ENCODE measurements around the gene PKM.

The PKM gene

GRCh38 chr15:72199721-72200212, 31.2 kb downstream of the PKM start:
- peak; percentile 60 for FAIRE-seq

DNA sequence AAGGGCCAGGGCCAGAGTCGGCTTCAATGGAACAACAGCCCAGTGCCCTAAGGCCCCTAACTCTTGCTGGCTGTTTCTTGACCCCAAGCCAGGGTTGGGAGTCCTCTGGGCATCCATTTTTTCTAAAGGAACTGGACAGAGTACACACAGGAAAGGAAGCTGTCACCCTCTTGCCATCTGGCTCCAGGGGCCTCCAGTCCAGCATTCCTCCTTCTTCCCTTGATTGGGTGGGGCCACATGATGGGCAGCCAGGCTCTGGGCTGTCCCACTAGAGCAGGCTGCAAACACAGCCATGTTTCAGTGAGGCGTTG, 31.8 kb downstream of the PKM start:
- no peak for FAIRE-seq

- no peak for FAIRE-seq
Observed at GRCh38 chr15:72198356-72199204, 32.4 kb downstream of the PKM start.

- FAIRE-seq, result no peak
Observed at GRCh38 chr15:72197460-72198355, 33.3 kb downstream of the PKM start, which contains the start of gene GRAMD2A. GRAMD2A (minus strand) TSS chr15:72197787.

GRCh38 chr15:72197041-72197459, 33.9 kb downstream of the PKM start:
- no peak for FAIRE-seq

DNA sequence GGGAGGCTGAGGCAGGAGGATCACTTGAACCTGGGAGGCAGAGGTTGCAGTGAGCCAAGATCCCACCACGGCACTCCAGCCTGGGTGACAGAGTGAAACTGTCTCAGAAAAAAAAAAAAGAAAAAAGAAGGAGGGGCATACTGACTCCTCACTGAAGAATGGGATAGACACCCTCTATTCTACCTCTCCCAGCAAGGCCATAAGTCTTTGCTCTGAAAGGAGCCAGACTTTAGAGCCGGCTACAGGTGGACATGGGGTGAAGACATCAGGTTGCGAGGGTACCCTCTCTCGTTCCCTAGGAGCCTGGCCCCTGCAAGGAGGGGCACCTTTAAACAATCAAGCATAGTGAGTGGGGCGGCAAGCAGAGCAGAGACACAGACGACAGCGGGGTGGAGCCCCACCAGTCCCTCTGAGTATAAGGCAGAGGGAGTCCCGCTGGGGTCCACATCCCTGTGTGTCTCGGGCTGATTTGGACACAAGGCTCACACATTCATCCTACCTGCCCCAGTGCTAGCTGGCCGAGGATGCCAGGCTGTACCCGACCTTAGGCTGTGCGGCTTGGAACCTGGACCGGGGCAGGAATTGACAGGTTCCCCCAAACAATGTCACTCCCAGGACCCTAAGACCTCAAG, 34.5 kb downstream of the PKM start:
- FAIRE-seq, result no peak

GRCh38 chr15:72195101-72195511, 35.9 kb downstream of the PKM start:
- FAIRE-seq, result no peak

DNA sequence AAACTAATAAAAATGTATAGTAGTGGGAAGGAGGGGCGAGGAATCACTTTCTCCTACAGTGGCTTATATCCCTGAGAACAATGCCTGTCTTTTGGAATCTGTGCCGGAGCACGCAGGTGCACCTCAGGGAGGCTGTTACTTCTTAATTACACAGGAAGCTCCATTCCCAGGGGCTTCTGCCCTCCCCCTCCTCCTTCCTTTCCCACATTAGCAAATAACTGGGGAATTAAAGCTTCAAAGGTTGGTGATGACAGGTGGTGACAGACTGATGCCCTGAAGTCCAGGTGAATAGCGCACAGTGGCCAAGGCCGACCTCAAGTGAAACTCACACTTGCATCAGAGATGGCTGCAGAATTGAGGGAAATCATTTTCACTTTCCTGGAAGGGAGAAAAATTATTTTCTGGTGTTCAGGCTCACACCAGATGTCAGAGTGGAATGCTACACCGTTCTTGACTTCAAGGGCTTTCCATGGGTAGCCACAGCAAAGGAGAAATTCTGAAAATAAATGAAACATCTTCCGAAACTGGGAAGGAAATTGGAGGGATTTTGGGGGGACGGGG, 37.1 kb downstream of the PKM start:
- no peak for FAIRE-seq

- no peak for FAIRE-seq
Observed at GRCh38 chr15:72192416-72192815, 38.6 kb downstream of the PKM start.

DNA sequence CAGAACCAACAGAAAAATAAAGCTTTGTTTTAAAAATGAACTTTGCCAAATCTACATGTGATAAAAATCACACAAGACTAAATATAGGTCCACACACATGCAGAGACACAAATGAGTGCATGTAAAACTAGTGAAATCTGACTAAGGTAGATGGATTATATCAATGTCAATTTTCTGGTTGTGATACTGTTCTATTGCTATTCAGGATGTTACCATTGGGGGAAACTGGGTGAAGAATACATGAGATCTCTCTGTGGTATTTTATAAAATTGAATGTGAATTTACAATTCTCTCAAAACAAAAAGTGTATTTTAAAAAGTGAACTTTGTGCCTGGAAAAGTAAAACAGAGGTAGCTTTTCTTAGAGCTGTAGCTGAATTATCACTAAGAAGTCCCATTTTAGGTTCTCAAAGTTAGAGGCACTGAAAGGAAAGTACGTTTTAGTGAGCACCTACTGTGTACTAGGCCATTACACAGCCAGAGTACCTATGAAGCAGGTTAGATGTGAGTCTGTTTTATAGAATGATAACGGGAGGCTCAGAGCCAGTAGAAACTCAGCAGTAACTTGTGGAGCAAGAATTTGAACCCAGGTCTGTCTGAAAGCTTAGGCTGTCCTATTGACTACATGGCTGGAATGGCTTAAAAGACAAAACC, 41.6 kb downstream of the PKM start:
- no peak for FAIRE-seq

DNA sequence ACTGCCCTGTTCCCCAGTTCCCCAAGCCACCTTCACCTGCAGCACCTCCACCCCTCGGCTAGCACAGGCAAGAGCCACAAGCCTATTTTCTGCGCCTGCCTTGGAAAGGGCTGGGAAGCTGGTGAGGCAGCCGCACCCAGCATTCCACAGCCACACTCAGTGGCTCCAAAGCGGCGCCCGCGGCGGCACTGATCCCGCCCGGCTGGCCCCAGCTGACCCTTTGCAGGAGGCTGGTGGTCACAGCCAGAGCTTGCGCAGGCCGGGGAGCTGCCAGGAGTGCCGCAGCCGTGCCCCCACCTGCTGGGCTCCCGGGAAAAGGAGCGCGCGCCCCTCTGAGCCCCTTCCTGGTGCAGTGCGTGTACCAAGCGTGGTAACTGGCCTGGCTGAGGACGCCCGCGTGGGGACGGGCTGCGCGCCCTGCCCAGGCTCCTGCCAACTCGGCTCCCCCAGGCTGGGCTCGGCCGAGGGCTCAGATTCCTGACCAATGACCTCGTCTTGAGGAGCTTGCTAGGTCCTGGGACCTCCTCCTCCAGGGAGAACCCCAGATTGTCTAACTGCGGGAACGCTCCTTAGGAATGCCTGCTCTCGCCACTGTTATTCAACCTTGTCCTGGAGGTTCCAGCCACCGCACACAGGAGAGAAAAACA, 46.7 kb downstream of the PKM start:
- FAIRE-seq, result no peak

DNA sequence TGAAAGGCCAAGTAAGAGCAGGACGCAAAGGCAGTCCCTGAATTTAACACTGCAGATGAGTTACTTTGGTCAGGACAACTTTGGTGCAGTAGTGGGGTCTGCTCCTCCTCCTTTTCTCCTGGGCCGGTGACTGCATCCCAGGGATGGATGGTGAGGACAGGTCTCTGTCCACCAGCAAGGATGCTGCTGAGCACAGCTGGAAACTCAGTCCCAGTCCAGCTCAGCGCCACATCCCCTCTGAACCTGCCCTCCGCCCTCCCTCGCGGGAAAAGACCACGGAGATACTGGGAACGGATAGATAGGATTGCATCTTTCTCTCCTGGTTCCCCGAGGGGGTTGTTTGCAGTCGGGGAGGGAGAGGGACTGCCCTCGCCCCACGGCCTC, 47.2 kb downstream of the PKM start:
- no peak for FAIRE-seq

DNA sequence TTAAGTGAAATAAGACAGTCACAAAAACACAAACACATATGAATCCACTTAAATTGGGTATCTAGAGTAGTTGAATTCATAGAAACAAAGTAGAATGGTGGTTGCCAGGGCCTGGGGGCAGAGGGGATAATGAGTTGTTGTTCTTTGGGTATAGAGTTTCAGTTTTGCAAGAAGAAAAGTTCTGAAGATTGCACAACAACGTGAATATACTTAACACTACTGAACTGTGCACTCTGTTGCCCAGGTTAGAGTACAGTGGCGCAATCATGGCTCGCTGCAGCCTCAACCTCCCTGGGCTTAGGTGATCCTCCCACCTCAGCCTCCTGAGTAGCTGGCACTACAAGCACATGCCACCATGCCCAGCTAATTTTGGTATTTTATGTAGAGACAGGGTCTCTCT, 48.3 kb downstream of the PKM start:
- no peak for FAIRE-seq

GRCh38 chr15:72182244-72182643, 48.7 kb downstream of the PKM start:
- no peak for FAIRE-seq

DNA sequence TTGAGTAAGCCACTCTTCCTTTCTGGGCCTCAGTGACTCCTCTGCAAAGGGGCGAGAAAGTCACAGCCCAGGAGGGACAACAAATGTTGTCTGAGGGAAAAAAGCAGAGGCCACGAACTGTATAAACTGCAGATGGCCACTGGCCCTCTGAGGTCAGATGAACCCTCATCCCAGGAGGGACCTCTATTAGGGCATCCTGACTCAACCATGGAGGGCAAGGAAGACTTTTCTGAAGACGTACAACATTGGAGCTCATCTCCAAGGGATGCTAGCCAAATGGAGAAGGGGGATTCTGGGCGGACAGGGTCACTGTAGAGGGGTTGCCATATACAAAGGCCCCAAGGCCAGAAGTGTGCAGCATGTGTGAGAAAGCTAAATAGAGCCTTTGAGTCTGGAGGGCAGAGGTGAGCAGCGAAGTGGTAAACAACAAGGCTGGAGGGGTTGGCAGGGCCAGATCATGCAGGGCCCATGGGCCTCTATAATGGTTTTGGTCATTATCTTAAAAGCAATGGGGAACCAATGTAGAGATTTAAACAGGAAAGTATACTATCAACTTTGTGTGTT, 50.1 kb downstream of the PKM start:
- FAIRE-seq, result no peak

- no peak for FAIRE-seq
Observed at GRCh38 chr15:72179950-72180581, 50.9 kb downstream of the PKM start.

DNA sequence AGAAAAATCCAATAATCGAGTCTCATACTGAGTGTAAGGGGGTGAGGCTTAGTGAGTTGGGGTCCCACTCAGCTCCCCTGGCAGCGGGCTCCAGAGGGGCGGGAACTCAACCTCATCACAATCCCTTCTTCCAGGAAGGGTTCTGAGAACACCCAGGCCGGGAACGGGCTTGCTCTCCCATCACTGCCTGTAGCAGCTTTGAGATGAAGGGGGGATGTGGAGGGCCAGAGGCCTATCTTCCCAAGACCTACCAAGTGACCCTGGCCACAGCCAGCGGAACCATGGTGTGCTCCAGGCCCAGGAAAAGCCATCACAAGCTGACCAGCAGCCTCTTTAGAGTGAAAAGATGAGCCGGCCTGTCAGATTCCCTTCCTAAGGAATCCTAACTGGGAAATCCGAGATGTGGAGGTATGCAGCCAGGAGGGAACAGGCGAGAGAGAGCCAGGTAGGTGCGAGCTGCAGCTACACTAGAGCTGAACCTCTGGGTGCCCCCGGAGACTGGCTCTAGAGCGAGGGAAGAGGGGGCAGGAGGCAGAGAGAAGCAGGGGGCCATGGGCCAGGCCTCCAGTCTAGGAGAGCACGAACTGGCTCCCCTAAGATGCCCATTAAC, 51.9 kb downstream of the PKM start:
- FAIRE-seq, result no peak

DNA sequence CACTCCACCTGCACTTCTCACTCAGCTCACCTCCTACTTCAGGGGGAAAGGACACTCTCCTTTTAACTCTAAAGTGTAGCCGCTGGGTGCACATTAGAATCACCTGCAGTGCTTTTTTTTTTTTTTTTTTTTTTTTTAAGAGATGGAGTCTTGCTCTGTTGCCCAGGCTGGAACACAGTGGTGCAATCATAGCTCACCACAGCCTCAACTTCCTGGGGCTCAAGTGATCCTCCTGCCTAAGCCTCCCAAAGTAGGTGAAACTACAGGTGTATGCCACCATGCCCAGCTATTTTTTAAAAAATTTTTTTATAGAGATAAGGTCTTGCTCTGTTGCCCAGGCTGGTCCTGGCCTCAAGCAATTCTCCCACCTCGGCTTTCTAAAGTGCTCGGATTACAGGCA, 54.2 kb downstream of the PKM start:
- no peak for FAIRE-seq

DNA sequence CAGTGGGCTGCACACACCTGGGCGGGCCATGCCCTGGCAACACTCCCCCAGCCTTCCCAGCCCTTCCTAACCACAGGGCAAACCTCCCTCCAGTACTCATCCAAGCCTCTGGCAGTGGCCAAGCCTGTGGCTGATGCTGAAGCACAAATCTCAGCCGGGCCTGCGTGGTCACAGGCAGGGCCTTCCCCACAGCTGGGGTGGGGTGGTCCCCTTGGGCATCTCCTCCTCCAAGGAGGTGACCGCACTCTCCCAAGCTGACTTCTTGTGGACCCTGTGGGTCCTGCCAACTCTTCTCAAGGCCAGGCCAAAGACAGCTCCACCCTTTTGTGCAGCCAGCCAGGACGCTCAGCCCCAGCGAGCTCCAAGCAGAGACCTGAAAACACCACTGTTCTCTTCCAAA, 54.8 kb downstream of the PKM start:
- FAIRE-seq, result no peak

GRCh38 chr15:72175186-72176044, 55.6 kb downstream of the PKM start:
- FAIRE-seq, result no peak
